ENCODE results near the gene MAPK1. TPM values are rescaled to one million over a fixed set of nuclear protein-coding genes. Genes with fewer than 3 reads are reported as not detected.
"Not testable (repeated sequence)": the region's sequence is repeated elsewhere in the genome, so short reads cannot be mapped to it uniquely, and the experiment has no call there.

The MAPK1 gene
- total RNA-seq, 4 donors from 2014 or later: 72.3 to 121 (median 85.2) TPM

DNA sequence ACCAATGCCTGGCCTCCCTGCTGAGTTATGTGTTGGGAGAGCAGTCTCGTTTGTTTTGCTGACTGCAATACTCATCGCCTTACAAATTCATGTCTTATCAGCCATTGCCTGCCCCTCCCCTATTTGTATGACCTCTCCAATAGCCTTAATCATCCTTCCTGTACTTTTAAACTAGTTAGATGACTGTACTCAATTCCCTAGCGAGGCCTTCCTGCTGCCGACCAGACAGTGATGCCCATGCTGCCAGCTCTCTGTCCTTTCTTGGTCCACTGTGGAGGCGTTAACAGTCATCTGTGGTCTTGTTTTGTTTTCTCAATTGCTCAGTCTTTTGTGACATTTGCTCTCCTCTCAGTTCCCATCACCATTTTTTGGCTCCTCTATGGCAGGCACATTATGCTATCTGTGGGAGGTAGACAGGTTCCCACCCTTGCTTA is 111.6 kb downstream of the MAPK1 start:
- no peak overlapping the region for H3K4me3 ChIP-seq (ENCODE audit: low read depth, poor library complexity, severe bottlenecking)
- intact Hi-C loops (cut with DNase I; ENCODE audit: low total_unique reads): no loop called here
- TF ChIP-seq, protein P1, sequence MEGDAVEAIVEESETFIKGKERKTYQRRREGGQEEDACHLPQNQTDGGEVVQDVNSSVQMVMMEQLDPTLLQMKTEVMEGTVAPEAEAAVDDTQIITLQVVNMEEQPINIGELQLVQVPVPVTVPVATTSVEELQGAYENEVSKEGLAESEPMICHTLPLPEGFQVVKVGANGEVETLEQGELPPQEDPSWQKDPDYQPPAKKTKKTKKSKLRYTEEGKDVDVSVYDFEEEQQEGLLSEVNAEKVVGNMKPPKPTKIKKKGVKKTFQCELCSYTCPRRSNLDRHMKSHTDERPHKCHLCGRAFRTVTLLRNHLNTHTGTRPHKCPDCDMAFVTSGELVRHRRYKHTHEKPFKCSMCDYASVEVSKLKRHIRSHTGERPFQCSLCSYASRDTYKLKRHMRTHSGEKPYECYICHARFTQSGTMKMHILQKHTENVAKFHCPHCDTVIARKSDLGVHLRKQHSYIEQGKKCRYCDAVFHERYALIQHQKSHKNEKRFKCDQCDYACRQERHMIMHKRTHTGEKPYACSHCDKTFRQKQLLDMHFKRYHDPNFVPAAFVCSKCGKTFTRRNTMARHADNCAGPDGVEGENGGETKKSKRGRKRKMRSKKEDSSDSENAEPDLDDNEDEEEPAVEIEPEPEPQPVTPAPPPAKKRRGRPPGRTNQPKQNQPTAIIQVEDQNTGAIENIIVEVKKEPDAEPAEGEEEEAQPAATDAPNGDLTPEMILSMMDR (IDR thresholded peaks at IDR 0.05): no peak
- 27 to 35% methylated on average over 5 of the region's 5 CpGs for WGBS, 2 donors
- no peak for DNase-seq (ENCODE audit: low spot score in 2 of 2)

DNA sequence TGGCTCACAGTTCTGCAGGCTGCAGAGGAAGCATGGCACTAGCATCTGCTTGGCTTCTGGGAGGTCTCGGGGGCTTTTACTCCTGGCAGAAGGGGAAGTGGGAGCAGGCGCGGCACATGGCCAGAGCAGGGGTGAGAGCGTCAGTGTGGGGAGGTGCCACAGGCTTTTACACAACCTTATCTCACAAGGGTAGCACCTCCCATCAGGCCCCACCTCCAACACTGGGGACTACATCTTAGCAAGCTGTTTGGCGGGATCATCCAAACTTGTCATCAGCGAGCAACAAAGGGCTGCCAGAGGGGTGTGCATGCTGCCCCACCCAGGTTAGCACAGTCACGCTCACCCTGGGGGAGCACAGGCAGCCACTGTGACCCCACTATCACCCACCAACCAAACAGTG is 112.9 kb downstream of the MAPK1 start:
- WGBS, 2 donors: 13 to 32% methylated on average over 7 of the region's 7 CpGs
- H3K4me3 ChIP-seq (ENCODE audit: low read depth, poor library complexity, severe bottlenecking): no peak overlapping the region
- DNase-seq (ENCODE audit: low spot score in 2 of 2): no peak
- TF ChIP-seq, protein P1 (IDR thresholded peaks at IDR 0.05): no peak
- TF ChIP-seq POLR2A (IDR thresholded peaks at IDR 0.05): no peak
- intact Hi-C loops (cut with DNase I; ENCODE audit: low total_unique reads): no loop called here

DNA sequence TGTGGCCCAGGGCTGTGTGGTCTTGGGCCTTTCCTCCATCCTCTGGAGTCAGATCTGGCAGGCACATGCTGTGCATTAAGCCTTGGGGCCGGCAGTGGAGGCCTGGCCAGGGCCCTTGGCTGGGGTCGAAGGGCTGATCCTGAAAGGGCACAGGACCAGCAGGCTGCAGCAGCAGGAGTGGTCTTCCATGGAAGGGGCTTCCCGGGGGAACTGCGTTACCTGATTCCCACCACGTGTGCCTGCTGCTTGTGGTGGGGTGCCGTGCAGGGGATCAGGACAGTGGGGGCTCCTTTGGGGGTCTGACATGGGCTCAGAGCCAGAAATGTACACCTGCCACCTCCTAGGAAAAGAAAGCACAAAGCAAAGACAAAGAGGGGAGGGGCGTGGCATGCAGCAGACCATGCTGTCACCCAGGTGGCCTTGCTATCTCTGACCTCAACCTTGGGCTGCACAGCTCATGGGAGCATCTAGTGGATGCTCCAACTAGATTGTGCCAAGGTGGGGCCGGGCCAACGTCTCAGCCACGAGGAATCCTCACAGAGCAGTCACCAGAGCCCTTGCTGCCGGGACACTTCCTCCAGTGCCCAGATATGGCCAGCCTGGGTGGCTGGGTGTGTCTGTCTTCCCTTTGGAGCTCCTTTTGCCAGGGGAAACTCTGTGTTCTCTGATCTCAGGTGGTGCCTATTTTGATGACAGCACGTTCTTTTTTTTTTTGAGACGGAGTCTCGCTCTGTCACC is 113.9 kb downstream of the MAPK1 start:
- no peak for DNase-seq (ENCODE audit: low spot score in 2 of 2)
- intact Hi-C loops (cut with DNase I; ENCODE audit: low total_unique reads): no loop called here
- WGBS, 2 donors: 67 to 70% methylated on average over 11 to 14 of the region's 14 CpGs
- H3K4me3 ChIP-seq (ENCODE audit: low read depth, poor library complexity, severe bottlenecking): no peak overlapping the region
- TF ChIP-seq, protein P1 (IDR thresholded peaks at IDR 0.05): no peak
- TF ChIP-seq POLR2A (IDR thresholded peaks at IDR 0.05): no peak

DNA sequence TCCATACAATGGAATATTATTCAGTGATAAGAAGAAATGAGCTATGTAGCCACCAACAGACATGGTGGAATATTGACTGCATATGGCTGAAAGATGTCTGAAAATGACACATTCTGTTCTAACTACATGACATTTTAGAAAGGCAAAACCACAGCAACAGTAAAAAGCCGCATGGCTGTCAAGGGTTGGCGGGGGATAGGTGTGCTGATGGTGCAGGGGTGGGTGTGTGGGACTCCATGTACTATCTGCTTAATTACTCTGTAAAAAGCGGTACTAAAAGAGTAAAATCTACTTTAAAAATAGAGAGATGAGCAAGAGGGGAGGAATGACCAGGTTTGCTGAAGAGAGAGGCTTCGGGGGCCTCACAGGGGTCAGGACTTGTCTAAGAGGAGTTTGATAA is 115.2 kb downstream of the MAPK1 start:
- 89 to 96% methylated on average over 4 of the region's 4 CpGs for WGBS, 2 donors
- TF ChIP-seq POLR2A (IDR thresholded peaks at IDR 0.05): no peak
- TF ChIP-seq, protein P1 (IDR thresholded peaks at IDR 0.05): no peak
- no peak for DNase-seq (ENCODE audit: low spot score in 2 of 2)
- H3K4me3 ChIP-seq (ENCODE audit: low read depth, poor library complexity, severe bottlenecking): no peak overlapping the region
- intact Hi-C loops (cut with DNase I; ENCODE audit: low total_unique reads): no loop called here

DNA sequence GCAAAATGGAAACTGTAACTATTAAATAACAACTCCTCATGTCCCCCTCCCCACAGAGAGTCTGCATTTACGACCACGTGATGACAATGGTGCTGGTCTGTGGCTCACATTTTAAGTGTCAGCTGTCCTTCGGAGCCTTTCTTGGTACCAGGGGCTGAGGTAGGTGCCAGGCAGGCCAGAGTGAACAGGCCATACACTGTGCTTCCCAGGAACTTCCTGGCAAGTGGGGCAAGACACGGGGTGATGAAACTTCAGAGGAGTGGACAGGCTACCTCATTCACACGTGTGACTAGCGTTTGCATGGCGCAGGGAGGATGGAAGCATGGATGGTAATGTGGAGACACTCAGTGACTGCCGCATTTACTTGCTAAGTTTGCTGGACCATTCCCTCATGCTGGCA is 121.5 kb downstream of the MAPK1 start:
- intact Hi-C loops (cut with DNase I; ENCODE audit: low total_unique reads): no loop called here
- DNase-seq (ENCODE audit: low spot score in 2 of 2): no peak
- TF ChIP-seq, protein P1 (IDR thresholded peaks at IDR 0.05): no peak
- TF ChIP-seq POLR2A (IDR thresholded peaks at IDR 0.05): no peak
- 84 to 86% methylated on average over 8 of the region's 8 CpGs for WGBS, 2 donors
- no peak overlapping the region for H3K4me3 ChIP-seq (ENCODE audit: low read depth, poor library complexity, severe bottlenecking)

DNA sequence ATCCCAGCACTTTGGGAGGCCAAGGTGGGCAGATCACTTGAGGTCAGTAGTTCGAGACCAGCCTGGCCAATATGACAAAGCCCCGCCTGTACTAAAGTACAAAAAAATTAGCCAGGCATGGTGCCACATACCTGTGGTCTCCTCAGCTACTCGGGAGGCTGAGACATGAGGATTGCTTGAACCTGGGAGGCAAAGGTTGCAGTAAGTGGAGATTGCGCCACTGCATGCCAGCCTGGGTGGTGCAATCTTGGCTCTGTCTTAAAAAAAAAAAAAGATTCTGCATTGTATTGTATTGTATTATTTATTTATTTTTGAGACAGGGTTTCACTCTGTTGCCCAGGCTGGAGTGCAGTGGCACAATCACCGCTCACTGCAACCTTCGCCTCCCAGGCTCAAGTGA is 122.5 kb downstream of the MAPK1 start:
- intact Hi-C loops (cut with DNase I; ENCODE audit: low total_unique reads); H3K4me3 ChIP-seq (ENCODE audit: low read depth, poor library complexity, severe bottlenecking); DNase-seq (ENCODE audit: low spot score in 2 of 2): not testable (repeated sequence)
- WGBS, 2 donors: 91 to 92% methylated on average over 6 of the region's 6 CpGs
